Thyroid gland (tissue), 4 donors: Measurements from ENCODE around the gene KRR1.

Source experiments
- POLR2A ChIP-seq, 2 donors: fragments of 450-650 bp; IDR thresholded peaks; one replicate each; pipeline ENCODE4 v1.6.1; 2017; ENCODE audit warnings: antibody characterized with exemption in 2 of 2, mild to moderate bottlenecking in 2 of 2, moderate library complexity in 1 of 2
- TF ChIP-seq, protein P1 (sequence below), 6 experiments: fragments of 200-600 bp in 3 of 6; fragments of 450-650 bp in 3 of 6; sonication (generic) in 3 of 6; IDR thresholded peaks; one replicate each; pipeline ENCODE4 v1.5.1; 2016 to 2019; ENCODE audit warnings: antibody characterized with exemption in 6 of 6, mild to moderate bottlenecking in 2 of 6, inconsistent platforms in 1 of 6, moderate library complexity in 1 of 6

DNA sequence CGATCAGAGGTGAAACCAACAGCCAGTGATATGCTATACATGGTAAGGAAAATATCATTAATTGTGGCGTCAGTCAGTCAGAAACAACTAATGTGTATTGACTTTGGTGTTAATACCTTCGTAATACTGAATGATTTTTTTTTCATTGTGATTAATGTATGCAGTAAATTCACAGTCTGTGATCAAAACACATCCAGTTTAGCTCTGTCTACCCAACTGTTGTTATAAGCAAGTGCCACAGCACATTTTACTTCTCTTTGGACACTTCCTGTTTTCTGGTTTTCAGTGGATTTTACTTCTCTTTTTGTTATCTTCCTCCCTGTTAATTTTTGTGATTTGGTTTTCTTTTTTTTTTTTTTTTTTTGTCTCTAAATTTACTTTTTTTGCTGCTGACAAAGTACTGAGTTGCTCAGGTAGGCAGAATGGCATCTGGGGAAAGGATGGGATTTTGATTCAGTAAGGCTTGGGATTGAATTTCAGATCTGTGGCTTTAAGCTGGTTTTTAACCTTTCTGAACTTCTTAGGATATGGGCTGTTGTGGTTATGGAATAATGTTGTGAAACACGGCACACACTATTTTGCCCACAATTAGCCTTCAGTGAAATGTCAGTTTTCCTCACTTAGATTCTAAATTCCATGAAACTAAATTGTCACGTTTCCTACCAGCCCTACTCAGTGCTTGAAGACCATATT, 30.2 kb downstream of the KRR1 start:
- TF ChIP-seq, protein P1, sequence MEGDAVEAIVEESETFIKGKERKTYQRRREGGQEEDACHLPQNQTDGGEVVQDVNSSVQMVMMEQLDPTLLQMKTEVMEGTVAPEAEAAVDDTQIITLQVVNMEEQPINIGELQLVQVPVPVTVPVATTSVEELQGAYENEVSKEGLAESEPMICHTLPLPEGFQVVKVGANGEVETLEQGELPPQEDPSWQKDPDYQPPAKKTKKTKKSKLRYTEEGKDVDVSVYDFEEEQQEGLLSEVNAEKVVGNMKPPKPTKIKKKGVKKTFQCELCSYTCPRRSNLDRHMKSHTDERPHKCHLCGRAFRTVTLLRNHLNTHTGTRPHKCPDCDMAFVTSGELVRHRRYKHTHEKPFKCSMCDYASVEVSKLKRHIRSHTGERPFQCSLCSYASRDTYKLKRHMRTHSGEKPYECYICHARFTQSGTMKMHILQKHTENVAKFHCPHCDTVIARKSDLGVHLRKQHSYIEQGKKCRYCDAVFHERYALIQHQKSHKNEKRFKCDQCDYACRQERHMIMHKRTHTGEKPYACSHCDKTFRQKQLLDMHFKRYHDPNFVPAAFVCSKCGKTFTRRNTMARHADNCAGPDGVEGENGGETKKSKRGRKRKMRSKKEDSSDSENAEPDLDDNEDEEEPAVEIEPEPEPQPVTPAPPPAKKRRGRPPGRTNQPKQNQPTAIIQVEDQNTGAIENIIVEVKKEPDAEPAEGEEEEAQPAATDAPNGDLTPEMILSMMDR (IDR thresholded peaks at IDR 0.05) = no peak
- no peak for TF ChIP-seq POLR2A (IDR thresholded peaks at IDR 0.05)
